OCI-LY3 (cell line): ENCODE data around the gene C2orf80.

ENCODE experiments used
- H2AFZ ChIP-seq: fragments of 200-600, 300-600 bp; shearing (Covaris generic); 2 replicates; pipeline ENCODE4 v1.6.0; 2014; ENCODE audit warnings: antibody characterized with exemption, low read depth, low read length
- H3K27ac ChIP-seq: fragments of 200-600, 300-600 bp; sonication (generic); 2 replicates; pipeline ENCODE4 v1.5.1; 2014; ENCODE audit warnings: mild to moderate bottlenecking, low read length, moderate library complexity, mixed read lengths
- H3K27me3 ChIP-seq: fragments of 200-600, 300-600 bp; sonication (generic); 2 replicates; pipeline ENCODE4 v1.6.1; 2014; ENCODE audit warnings: low read depth, low read length, mixed read lengths
- H3K36me3 ChIP-seq: fragments of 200-600, 300-600 bp; sonication (generic); replicated peaks from 2 replicates; pipeline ENCODE3; 2014; ENCODE audit warnings: low read depth, low read length, mixed read lengths
- H3K4me1 ChIP-seq: fragments of 300-600, 200-600 bp; sonication (generic); 2 replicates; pipeline ENCODE4 v1.6.1; 2014; ENCODE audit warnings: low read length, mixed read lengths
- H3K4me2 ChIP-seq: fragments of 200-600, 300-600 bp; sonication (generic); 2 replicates; pipeline ENCODE4 v1.6.1; 2014; ENCODE audit warnings: low read length, mixed read lengths
- H3K4me3 ChIP-seq: fragments of 300-600, 200-600 bp; sonication (generic); 2 replicates; pipeline ENCODE4 v1.5.1; 2014; ENCODE audit warnings: antibody characterized with exemption, mild to moderate bottlenecking, low read length, moderate library complexity
- H3K79me2 ChIP-seq: fragments of 300-600, 200-600 bp; shearing (Covaris generic); 2 replicates; pipeline ENCODE4 v1.6.1; 2014; ENCODE audit warnings: mild to moderate bottlenecking, low read length, mixed read lengths
- H3K9ac ChIP-seq: fragments of 300-600, 200-600 bp; shearing (Covaris generic); 2 replicates; pipeline ENCODE4 v1.6.0; 2014; ENCODE audit warnings: mild to moderate bottlenecking, low read length, moderate library complexity
- H3K9me3 ChIP-seq: fragments of 200-600, 300-600 bp; shearing (Covaris generic); 2 replicates; pipeline ENCODE4 v1.6.1; 2014; ENCODE audit warnings: low read length, mixed read lengths; ENCODE audit not compliant: insufficient read depth
- H4K20me1 ChIP-seq: fragments of 200-600, 300-600 bp; sonication (generic); 2 replicates; pipeline ENCODE4 v1.6.1; 2016; ENCODE audit warnings: low read length, mixed read lengths; ENCODE audit not compliant: insufficient read depth
- EZH2phosphoT487 ChIP-seq: fragments of 200-600 bp; shearing (Covaris generic); IDR thresholded peaks from 2 replicates; pipeline ENCODE4 v1.6.1; 2018; ENCODE audit warnings: antibody characterized with exemption, mixed run types, low read depth
- TF ChIP-seq, protein P1 (sequence below): fragments of 200-600, 300-600 bp; sonication (generic); IDR thresholded peaks from 2 replicates; pipeline ENCODE4 v1.5.1; 2014; ENCODE audit warnings: antibody characterized with exemption, low read length, low read depth

Gene C2orf80

DNA sequence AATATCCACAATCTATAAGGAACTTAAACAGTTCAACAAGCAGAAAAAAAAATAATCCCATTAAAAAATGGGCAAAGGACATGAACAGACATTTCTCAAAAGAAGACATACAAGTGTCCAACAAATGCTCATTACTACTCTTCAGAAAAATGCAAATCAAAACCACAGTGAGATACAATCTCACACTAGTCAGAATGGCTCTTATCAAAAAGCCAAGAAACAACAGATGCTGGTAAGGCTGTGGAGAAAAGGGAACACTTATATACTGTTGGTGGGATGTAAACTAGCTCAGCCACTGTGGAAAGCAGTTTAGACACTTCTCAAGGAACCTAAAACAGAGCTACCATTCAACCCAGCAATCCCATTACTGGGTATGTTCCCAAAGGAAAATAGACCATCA, 36.7 kb downstream of the C2orf80 start:
- H3K27ac ChIP-seq, result no peak overlapping the region
- no peaks in the 10 kb centered on the region for H3K79me2 ChIP-seq
- H3K36me3 ChIP-seq, result no peaks in the 10 kb centered on the region
- no peak overlapping the region for H3K9ac ChIP-seq
- TF ChIP-seq EZH2phosphoT487, result no peak
- TF ChIP-seq, protein P1, sequence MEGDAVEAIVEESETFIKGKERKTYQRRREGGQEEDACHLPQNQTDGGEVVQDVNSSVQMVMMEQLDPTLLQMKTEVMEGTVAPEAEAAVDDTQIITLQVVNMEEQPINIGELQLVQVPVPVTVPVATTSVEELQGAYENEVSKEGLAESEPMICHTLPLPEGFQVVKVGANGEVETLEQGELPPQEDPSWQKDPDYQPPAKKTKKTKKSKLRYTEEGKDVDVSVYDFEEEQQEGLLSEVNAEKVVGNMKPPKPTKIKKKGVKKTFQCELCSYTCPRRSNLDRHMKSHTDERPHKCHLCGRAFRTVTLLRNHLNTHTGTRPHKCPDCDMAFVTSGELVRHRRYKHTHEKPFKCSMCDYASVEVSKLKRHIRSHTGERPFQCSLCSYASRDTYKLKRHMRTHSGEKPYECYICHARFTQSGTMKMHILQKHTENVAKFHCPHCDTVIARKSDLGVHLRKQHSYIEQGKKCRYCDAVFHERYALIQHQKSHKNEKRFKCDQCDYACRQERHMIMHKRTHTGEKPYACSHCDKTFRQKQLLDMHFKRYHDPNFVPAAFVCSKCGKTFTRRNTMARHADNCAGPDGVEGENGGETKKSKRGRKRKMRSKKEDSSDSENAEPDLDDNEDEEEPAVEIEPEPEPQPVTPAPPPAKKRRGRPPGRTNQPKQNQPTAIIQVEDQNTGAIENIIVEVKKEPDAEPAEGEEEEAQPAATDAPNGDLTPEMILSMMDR, result no peak
- no peak overlapping the region for H2AFZ ChIP-seq
- no peaks in the 10 kb centered on the region for H3K27me3 ChIP-seq
- no peaks in the 10 kb centered on the region for H4K20me1 ChIP-seq
- no peak overlapping the region for H3K4me3 ChIP-seq
- H3K9me3 ChIP-seq, result peaks cover 3% of the 10 kb centered on the region; the same call in 1 of the 2 replicates
- no peak overlapping the region for H3K4me2 ChIP-seq
- H3K4me1 ChIP-seq, result no peaks in the 10 kb centered on the region

- Histone ChIP-seq H3K4me1 (no peaks in the 10 kb centered on the region), H3K4me2 (no peak overlapping the region), H3K4me3 (no peak overlapping the region), H2AFZ (no peak overlapping the region), H3K27ac (no peak overlapping the region), H3K27me3 (no peaks in the 10 kb centered on the region), H3K79me2 (no peaks in the 10 kb centered on the region), H3K9ac (no peak overlapping the region), H3K36me3 (no peaks in the 10 kb centered on the region), H4K20me1 (no peaks in the 10 kb centered on the region), H3K9me3 (peaks cover 3% of the 10 kb centered on the region; the same call in 1 of the 2 replicates)
- TF ChIP-seq, protein P1, result no peak
- no peak for TF ChIP-seq EZH2phosphoT487
These were observed 38.9 kb downstream of the C2orf80 start for GRCh38 chr2:208150956-208151355.

- no peak overlapping the region for H2AFZ ChIP-seq
- H3K27ac ChIP-seq, result no peak overlapping the region
- H3K36me3 ChIP-seq, result no peaks in the 10 kb centered on the region
- H3K79me2 ChIP-seq, result no peaks in the 10 kb centered on the region
- H4K20me1 ChIP-seq, result no peaks in the 10 kb centered on the region
- H3K9me3 ChIP-seq, result peaks cover 3% of the 10 kb centered on the region; the same call in 1 of the 2 replicates
- H3K4me1 ChIP-seq, result no peaks in the 10 kb centered on the region
- H3K27me3 ChIP-seq, result no peaks in the 10 kb centered on the region
- H3K9ac ChIP-seq, result no peak overlapping the region
- H3K4me2 ChIP-seq, result no peak overlapping the region
- no peak for TF ChIP-seq EZH2phosphoT487
- TF ChIP-seq, protein P1, result no peak
- no peak overlapping the region for H3K4me3 ChIP-seq
These were observed 39.7 kb downstream of the C2orf80 start for GRCh38 chr2:208150094-208150493.

- no peaks in the 10 kb centered on the region for H4K20me1 ChIP-seq
- H3K27me3 ChIP-seq, result no peaks in the 10 kb centered on the region
- H3K4me1 ChIP-seq, result no peaks in the 10 kb centered on the region
- H3K4me2 ChIP-seq, result no peak overlapping the region
- H3K36me3 ChIP-seq, result no peaks in the 10 kb centered on the region
- no peak overlapping the region for H3K27ac ChIP-seq
- no peak for TF ChIP-seq EZH2phosphoT487
- TF ChIP-seq, protein P1, result no peak
- no peak overlapping the region for H2AFZ ChIP-seq
- no peaks in the 10 kb centered on the region for H3K79me2 ChIP-seq
- peaks cover 3% of the 10 kb centered on the region; the same call in 1 of the 2 replicates for H3K9me3 ChIP-seq
- H3K9ac ChIP-seq, result no peak overlapping the region
- H3K4me3 ChIP-seq, result no peak overlapping the region
These were observed 41.0 kb downstream of the C2orf80 start for GRCh38 chr2:208148803-208149202.
